CD4-positive, alpha-beta T cell (primary cell): ENCODE results near the gene SETD1B. TPM values are rescaled to one million over a fixed set of nuclear protein-coding genes. Genes with fewer than 3 reads are reported as not detected.

Source experiments
- ATAC-seq: fragments of 200-7000 bp; cut with Tn5 transposase; one replicate; pipeline ENCODE4 v1.10.0; 2022; ENCODE audit warnings: mild to moderate bottlenecking; ENCODE audit not compliant: poor library complexity
- CTCF ChIA-PET: fragments of 350-600 bp; sonication (Branson Sonifier 250); formaldehyde crosslinking; loops from one replicate; lab custom pipeline; 2021; ENCODE audit warnings: antibody characterized with exemption, inconsistent platforms; lab: Charles Lee
- POLR2A ChIA-PET: fragments of 350-600 bp; sonication (Branson Sonifier 250); formaldehyde crosslinking; loops from one replicate; lab custom pipeline; 2021; ENCODE audit warnings: antibody characterized with exemption, inconsistent platforms; lab: Charles Lee
- DNase-seq, 14 experiments: peaks; one replicate each; pipeline ENCODE4 v3.0.0-alpha.2; 2013 to 2020; ENCODE audit warnings: mixed read lengths in 2 of 14
- H3K27ac ChIP-seq, 2 donors: one replicate each; pipeline versions ENCODE4 v1.5.1 to v1.7.0; 2013; ENCODE audit warnings: low read length in 2 of 2, low read depth in 1 of 2, mild to moderate bottlenecking in 1 of 2
- H3K27me3 ChIP-seq, 2 experiments: 1 replicate in 1 of 2; 2 replicates in 1 of 2; pipeline versions ENCODE4 v1.6.1 to v1.7.0; 2013; ENCODE audit warnings: low read length in 2 of 2, control low read depth in 1 of 2, mild to moderate bottlenecking in 1 of 2, moderate library complexity in 1 of 2; ENCODE audit not compliant: insufficient read depth in 2 of 2, control insufficient read depth in 1 of 2
- H3K36me3 ChIP-seq: one replicate; pipeline ENCODE4 v1.6.1; 2013; ENCODE audit warnings: low read length, control low read depth; ENCODE audit not compliant: insufficient read depth
- H3K4me1 ChIP-seq: one replicate; pipeline ENCODE4 v1.6.1; 2013; ENCODE audit warnings: low read length, control low read depth; ENCODE audit not compliant: insufficient read depth
- H3K4me3 ChIP-seq: one replicate; pipeline ENCODE4 v1.5.1; 2013; ENCODE audit warnings: mild to moderate bottlenecking, low read length, moderate library complexity
- H3K9me3 ChIP-seq, 2 experiments: 1 replicate in 1 of 2; 2 replicates in 1 of 2; pipeline versions ENCODE4 v1.6.1 to v1.7.0; 2013; ENCODE audit warnings: low read length in 2 of 2, mild to moderate bottlenecking in 2 of 2, control low read depth in 1 of 2, moderate library complexity in 1 of 2; ENCODE audit not compliant: control insufficient read depth in 1 of 2, insufficient read depth in 1 of 2
- H3K27ac Mint-ChIP-seq: one replicate; pipeline ENCODE4 v1.8.0; 2020; ENCODE audit warnings: mixed read lengths
- H3K27me3 Mint-ChIP-seq: one replicate; pipeline ENCODE4 v1.8.0; 2021; ENCODE audit warnings: mixed read lengths
- H3K36me3 Mint-ChIP-seq: one replicate; pipeline ENCODE4 v1.8.0; 2021; ENCODE audit warnings: low read depth, mixed read lengths
- H3K4me1 Mint-ChIP-seq: one replicate; pipeline ENCODE4 v1.8.0; 2021; ENCODE audit warnings: low read depth, mixed read lengths
- H3K4me3 Mint-ChIP-seq: one replicate; pipeline ENCODE4 v1.8.0; 2020; ENCODE audit warnings: mild to moderate bottlenecking, mixed read lengths
- H3K9me3 Mint-ChIP-seq: one replicate; pipeline ENCODE4 v1.8.0; 2020; ENCODE audit warnings: mixed read lengths
- intact Hi-C, 2 experiments: fragments of 100-400 bp; cut with DNase I in 1 of 2; cut with micrococcal nuclease in 1 of 2; formaldehyde crosslinking; loops; one replicate each; pipeline versions ENCODE4 v1.15.1 to v1.9.0; 2023 to 2025; cut with DNase I, micrococcal nuclease
- total RNA-seq, 174 experiments: library from RNA in 2 of 174; stranded (reverse) in 2 of 174; gene quantifications; one replicate each; pipeline ENCODE4 v1.2.3 and lab custom pipeline; 2021 to 2026
- TF ChIP-seq, protein P1 (sequence below): fragments of 200-600 bp; IDR thresholded peaks from one replicate; pipeline ENCODE4 v1.8.0; 2022; ENCODE audit warnings: antibody characterized with exemption, mild to moderate bottlenecking

The SETD1B gene
- total RNA-seq, 2 experiments from 2014 or later = 146 to 151 TPM

DNA sequence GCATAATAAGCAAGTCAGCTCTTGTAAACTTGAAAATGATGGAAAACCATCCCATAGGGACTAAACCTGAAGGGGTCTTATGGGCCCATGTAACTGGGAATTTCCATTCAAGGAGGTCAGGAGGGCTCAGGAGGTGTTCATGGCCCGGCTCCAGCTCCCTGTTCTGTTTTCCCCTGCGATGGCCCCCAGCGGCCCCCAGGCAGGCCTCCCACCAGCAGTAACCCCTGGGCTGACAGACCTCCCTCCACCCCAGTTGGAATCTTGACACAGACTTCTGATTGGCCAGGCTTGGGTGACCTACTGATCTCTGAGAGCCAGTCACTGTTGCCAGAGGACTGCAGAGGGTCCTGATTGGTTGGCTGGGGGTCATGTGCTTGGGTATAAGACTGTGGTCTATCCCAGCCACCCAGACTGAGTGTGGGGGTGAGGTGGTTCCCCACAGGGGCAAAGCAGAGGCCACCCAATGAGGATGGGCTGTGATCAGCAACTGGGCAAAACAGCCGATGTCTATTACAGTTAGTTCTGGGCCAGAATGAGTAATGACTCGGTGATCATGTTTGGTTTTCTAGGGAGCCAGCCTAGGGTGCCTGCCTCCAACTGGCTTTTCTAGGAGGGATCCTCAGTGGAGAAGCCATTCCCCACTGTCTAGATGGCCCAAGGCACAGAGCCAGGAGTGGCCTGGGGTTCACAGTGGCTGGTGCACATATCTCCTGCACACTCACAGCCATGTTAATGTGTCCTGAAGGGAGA is 37.3 kb upstream of the SETD1B start:
- CTCF ChIA-PET = no interaction called here

DNA sequence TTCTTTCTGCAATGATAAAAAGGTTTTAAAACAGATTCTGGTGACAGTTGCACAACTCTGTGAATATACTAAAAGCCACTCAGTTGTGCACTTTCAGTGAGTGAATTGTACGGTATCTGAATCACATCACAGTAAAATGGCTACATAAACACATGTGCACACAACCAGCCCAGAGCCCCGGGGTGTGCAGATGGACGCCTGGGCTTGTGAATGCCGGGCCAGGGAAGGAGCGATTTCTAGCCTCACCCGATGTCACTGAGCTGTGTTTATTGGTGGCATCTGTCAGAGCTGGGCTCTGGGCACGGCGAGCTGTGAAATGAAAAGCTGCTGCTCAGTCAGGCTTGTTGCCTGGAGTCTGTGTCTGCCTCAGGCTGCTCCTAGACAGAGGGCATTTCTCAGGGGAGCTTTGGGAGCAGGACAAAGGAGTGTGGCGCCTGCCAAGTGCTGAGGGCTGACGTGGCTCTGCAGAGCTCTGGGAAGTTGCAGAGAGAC is 36.2 kb upstream of the SETD1B start:
- H3K4me1 ChIP-seq = no peaks in the 10 kb centered on the region
- no peak for ATAC-seq
- no peaks in the 10 kb centered on the region for H3K9me3 ChIP-seq
- H3K27me3 Mint-ChIP-seq = no peaks in the 10 kb centered on the region
- H3K27ac Mint-ChIP-seq = no peak overlapping the region
- TF ChIP-seq, protein P1, sequence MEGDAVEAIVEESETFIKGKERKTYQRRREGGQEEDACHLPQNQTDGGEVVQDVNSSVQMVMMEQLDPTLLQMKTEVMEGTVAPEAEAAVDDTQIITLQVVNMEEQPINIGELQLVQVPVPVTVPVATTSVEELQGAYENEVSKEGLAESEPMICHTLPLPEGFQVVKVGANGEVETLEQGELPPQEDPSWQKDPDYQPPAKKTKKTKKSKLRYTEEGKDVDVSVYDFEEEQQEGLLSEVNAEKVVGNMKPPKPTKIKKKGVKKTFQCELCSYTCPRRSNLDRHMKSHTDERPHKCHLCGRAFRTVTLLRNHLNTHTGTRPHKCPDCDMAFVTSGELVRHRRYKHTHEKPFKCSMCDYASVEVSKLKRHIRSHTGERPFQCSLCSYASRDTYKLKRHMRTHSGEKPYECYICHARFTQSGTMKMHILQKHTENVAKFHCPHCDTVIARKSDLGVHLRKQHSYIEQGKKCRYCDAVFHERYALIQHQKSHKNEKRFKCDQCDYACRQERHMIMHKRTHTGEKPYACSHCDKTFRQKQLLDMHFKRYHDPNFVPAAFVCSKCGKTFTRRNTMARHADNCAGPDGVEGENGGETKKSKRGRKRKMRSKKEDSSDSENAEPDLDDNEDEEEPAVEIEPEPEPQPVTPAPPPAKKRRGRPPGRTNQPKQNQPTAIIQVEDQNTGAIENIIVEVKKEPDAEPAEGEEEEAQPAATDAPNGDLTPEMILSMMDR = no peak
- no peaks in the 10 kb centered on the region for H3K4me1 Mint-ChIP-seq
- H3K27ac ChIP-seq = no peak overlapping the region
- no peaks in the 10 kb centered on the region for H3K27me3 ChIP-seq
- no peak overlapping the region for H3K4me3 Mint-ChIP-seq
- intact Hi-C loops = no loop called here
- no peak overlapping the region for H3K4me3 ChIP-seq
- H3K36me3 ChIP-seq = no peaks in the 10 kb centered on the region
- POLR2A ChIA-PET = no interaction called here
- no peaks in the 10 kb centered on the region for H3K36me3 Mint-ChIP-seq
- H3K9me3 Mint-ChIP-seq = no peaks in the 10 kb centered on the region
- DNase-seq = no peak
- CTCF ChIA-PET = no interaction called here

More for the DNA sequence above, 37.3 kb upstream of the SETD1B start:
- Histone ChIP-seq H3K27me3 (no peaks in the 10 kb centered on the region), H3K4me1 (no peaks in the 10 kb centered on the region), H3K9me3 (no peaks in the 10 kb centered on the region), H3K36me3 (no peaks in the 10 kb centered on the region), H3K27ac (no peak overlapping the region), H3K4me3 (no peak overlapping the region)
- TF ChIP-seq, protein P1 = no peak
- no peaks in the 10 kb centered on the region for H3K27me3 Mint-ChIP-seq
- no peaks in the 10 kb centered on the region for H3K9me3 Mint-ChIP-seq
- intact Hi-C loops = no loop called here
- no peaks in the 10 kb centered on the region for H3K4me1 Mint-ChIP-seq
- H3K27ac Mint-ChIP-seq = no peak overlapping the region
- no peak for DNase-seq
- no peak overlapping the region for H3K4me3 Mint-ChIP-seq
- no peaks in the 10 kb centered on the region for H3K36me3 Mint-ChIP-seq
- POLR2A ChIA-PET = no interaction called here
- no peak for ATAC-seq

DNA sequence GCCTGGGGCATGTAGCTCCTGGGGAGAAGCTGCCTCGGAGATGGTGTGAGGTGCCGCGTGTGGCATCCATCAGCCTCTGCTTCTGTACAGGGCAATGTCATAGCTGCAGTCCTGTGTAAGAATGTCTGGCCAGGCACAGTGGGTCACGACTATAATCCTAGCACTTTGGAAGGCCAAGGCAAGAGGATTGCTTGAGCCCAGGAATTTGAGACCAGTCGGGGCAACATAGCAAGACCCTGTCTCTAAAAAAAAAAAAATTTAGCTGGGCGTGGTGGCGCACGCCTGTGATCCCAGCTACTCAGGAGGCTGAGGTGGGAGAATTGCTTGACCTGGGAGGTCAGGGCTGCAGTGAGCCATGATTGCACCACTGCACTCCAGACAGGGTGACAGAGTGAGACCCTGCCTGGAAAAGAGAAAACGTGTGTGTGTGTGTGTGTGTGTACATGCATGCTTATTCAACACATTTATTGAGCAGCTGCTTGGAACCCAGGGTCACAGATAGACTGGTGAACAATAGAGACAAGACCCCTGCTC is 34.4 kb upstream of the SETD1B start:
- no peaks in the 10 kb centered on the region for H3K27me3 ChIP-seq
- CTCF ChIA-PET = interaction anchor here (1.9 kb wide), 1 partner anchor 25 kb away, joined by 9 read pairs; the partner anchor contains the start of gene RHOF
- H3K4me1 Mint-ChIP-seq = peaks cover 9% of the 10 kb centered on the region
- POLR2A ChIA-PET = interaction anchor here (0.5 kb wide), 1 partner anchor 443 kb away, joined by 3 read pairs; no protein-coding TSS in a partner anchor
- H3K4me1 ChIP-seq = peaks cover 9% of the 10 kb centered on the region
- no peaks in the 10 kb centered on the region for H3K36me3 Mint-ChIP-seq
- H3K9me3 Mint-ChIP-seq = no peaks in the 10 kb centered on the region
- no peak for ATAC-seq
- TF ChIP-seq, protein P1 = no peak
- no peak for DNase-seq
- intact Hi-C loops = no loop called here
- H3K27me3 Mint-ChIP-seq = no peaks in the 10 kb centered on the region
- H3K4me3 ChIP-seq = no peak overlapping the region
- no peaks in the 10 kb centered on the region for H3K9me3 ChIP-seq
- H3K27ac ChIP-seq = no peak overlapping the region
- H3K4me3 Mint-ChIP-seq = no peak overlapping the region
- peak overlapping the region; percentile 17 for H3K27ac Mint-ChIP-seq
- no peaks in the 10 kb centered on the region for H3K36me3 ChIP-seq
